ENCODE results near the gene PPY.

- TF ChIP-seq POLR2A (IDR thresholded peaks at IDR 0.05; ENCODE audit: low read length) (no peak), GATA1 (IDR thresholded peaks at IDR 0.05; ENCODE audit: low read depth, low read length) (no peak)
Measured at GRCh38 chr17:43987131-43988021, 45.1 kb upstream of the PPY start.

Measured in erythroblast (primary cell).